ENCODE measurements around the gene TBX21. TPM values are rescaled to one million over a fixed set of nuclear protein-coding genes. Genes with fewer than 3 reads are reported as not detected.
A peak's percentile ranks its signal among the peaks of the same experiment; 100 is the strongest.

Gene TBX21, protein sequence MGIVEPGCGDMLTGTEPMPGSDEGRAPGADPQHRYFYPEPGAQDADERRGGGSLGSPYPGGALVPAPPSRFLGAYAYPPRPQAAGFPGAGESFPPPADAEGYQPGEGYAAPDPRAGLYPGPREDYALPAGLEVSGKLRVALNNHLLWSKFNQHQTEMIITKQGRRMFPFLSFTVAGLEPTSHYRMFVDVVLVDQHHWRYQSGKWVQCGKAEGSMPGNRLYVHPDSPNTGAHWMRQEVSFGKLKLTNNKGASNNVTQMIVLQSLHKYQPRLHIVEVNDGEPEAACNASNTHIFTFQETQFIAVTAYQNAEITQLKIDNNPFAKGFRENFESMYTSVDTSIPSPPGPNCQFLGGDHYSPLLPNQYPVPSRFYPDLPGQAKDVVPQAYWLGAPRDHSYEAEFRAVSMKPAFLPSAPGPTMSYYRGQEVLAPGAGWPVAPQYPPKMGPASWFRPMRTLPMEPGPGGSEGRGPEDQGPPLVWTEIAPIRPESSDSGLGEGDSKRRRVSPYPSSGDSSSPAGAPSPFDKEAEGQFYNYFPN
- 0.27 TPM for total RNA-seq

GRCh38 chr17:47733047-47733673 lies at the start of gene TBX21:
Gene TBX21 (plus strand): TSS chr17:47733236. CDS start chr17:47733455, 219 bp downstream.
- DNase-seq (ENCODE audit: low read depth in 2 of 3, low spot score in 2 of 3) = peak; percentile 75 to 92 (median 92)

GRCh38 chr17:47684025-47684424 lies 49.0 kb upstream of the TBX21 start:
- DNase-seq (ENCODE audit: low read depth in 2 of 3, low spot score in 2 of 3) = no peak

- no peak for DNase-seq (ENCODE audit: low read depth in 2 of 3, low spot score in 2 of 3)
These were observed 48.4 kb upstream of the TBX21 start for GRCh38 chr17:47684535-47685193.

GRCh38 chr17:47685556-47686275 lies 47.3 kb upstream of the TBX21 start:
- no peak for DNase-seq (ENCODE audit: low read depth in 2 of 3, low spot score in 2 of 3)

DNA sequence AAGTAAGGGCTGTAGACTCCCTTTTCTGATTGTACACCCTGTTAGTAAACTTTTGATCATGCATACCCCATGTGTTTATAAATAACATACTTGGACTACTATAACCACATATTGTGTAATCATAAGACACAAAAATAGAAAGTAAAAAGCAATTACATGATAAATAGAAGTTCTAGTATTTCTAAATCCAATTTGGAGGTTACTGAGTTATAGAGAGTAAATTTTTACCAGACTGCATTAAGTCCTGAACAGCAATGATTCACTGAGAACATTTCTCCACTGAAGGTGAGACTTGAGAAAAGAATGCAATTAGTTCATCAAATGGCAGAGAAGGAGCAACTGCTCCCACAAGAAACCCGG lies 46.8 kb upstream of the TBX21 start:
- no peak for DNase-seq (ENCODE audit: low read depth in 2 of 3, low spot score in 2 of 3)

DNA sequence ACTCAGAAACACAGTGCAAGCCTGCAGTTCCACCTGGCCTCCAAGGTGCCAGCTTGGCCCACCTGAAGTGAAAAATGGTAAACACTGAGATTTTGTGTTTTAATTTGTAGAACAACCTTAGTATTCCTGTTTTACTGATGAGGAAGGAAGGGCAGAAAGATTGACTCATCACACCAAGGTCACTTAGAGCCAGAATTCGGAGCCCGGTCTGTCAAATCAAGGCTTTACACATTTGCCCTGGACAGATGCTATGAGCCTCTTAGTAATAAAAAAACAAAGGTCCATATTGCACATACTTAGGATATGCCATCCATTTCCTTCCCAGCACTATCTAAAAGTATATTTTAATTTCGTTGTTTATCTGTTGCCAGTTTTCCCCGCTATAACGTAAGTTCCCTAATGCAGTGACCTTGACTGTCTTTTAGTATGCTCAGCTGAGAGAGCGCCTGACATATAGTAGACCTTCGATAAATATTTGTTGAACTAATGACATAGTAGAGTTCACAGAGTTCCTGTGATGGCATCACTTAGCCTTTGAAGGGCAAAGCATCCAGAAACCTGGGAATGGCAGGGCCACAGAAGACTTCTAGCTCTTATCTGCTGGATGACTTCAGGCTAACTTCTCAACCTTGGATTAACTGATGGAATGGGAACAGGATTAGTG lies 46.2 kb upstream of the TBX21 start:
- no peak for DNase-seq (ENCODE audit: low read depth in 2 of 3, low spot score in 2 of 3)

- no peak for DNase-seq (ENCODE audit: low read depth in 2 of 3, low spot score in 2 of 3)
These were observed 45.7 kb upstream of the TBX21 start for GRCh38 chr17:47687328-47687690.

DNA sequence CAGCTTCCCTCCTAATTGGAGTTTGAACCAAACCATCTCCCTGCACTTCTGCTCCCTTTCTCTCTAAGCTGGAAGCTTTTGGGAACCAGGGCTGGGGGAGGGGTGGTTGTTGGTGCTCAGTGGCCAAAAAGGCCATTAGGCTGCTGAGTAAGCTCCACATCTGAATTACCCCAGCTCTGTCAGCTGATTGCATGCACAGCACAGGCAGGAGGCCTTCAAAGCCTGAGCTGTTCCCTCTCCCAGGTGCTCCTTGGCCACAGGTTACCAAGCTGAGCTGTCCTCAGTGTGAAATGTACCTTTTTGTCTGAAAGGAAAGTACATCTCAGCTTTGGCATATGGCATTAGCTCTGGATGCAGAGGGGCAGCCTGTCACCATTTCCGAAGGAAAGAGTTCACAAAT lies 45.3 kb upstream of the TBX21 start:
- no peak for DNase-seq (ENCODE audit: low read depth in 2 of 3, low spot score in 2 of 3)

GRCh38 chr17:47690121-47690520 lies 42.9 kb upstream of the TBX21 start:
- no peak for DNase-seq (ENCODE audit: low read depth in 2 of 3, low spot score in 2 of 3)

GRCh38 chr17:47692137-47692894 lies 40.7 kb upstream of the TBX21 start:
- no peak for DNase-seq (ENCODE audit: low read depth in 2 of 3, low spot score in 2 of 3)

GRCh38 chr17:47692895-47693730 lies 39.9 kb upstream of the TBX21 start:
- DNase-seq (ENCODE audit: low read depth in 2 of 3, low spot score in 2 of 3) = peak in 1 of 3 donors; percentile 21

DNA sequence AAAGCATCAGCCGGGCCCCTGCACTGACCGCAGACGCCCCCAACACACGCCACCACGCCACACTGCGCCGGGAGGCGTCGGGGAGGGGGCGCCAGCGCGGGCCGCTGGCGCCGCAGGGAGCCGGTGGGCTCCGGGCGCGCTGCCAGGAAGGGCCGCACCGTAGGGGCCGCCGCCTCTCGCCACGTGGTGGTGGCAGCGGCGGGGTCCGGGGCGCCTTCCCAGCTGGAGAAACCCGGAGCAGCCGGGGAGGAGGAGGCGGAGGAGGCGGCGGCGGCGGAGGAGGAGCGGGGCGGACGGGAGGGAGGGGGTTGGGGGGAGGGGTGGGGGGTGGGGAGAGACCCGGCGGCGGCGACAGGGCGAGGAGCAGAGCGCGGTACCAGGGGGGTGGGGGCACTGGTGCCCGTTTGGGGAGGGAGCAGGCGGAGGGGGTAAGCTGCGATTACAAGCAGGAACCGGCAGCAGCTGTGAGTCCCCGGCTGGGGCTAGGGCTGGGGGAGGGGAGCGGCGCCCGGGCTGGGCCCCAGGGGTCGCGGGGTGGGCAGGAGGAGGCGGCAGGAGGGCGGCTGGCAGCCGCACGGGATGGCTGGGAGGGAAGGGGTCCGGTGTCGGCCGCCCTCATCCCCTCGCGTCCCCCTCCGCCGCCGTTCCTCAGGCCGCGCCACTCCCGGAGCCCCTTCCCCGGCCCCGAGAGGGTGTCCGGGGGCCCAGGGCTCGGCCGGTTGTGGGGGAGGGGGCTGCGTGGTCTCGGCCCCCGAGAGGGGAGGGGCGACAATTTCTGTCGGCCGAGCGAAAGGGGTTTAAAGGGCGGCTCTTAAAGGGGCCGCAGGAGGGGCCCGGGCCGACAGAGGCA lies 39.1 kb upstream of the TBX21 start, which contains the start of gene TBKBP1:
TSS of gene TBKBP1 (plus strand) at position 431 of the 850 bp plus-strand sequence. CDS start 1,952 bp downstream, outside the sequence.
- DNase-seq (ENCODE audit: low read depth in 2 of 3, low spot score in 2 of 3) = peak in 2 of 3 donors; percentile 80 to 82

- DNase-seq (ENCODE audit: low read depth in 2 of 3, low spot score in 2 of 3) = peak in 2 of 3 donors; percentile 62 to 64
These were observed 38.2 kb upstream of the TBX21 start for GRCh38 chr17:47694581-47695428.

DNA sequence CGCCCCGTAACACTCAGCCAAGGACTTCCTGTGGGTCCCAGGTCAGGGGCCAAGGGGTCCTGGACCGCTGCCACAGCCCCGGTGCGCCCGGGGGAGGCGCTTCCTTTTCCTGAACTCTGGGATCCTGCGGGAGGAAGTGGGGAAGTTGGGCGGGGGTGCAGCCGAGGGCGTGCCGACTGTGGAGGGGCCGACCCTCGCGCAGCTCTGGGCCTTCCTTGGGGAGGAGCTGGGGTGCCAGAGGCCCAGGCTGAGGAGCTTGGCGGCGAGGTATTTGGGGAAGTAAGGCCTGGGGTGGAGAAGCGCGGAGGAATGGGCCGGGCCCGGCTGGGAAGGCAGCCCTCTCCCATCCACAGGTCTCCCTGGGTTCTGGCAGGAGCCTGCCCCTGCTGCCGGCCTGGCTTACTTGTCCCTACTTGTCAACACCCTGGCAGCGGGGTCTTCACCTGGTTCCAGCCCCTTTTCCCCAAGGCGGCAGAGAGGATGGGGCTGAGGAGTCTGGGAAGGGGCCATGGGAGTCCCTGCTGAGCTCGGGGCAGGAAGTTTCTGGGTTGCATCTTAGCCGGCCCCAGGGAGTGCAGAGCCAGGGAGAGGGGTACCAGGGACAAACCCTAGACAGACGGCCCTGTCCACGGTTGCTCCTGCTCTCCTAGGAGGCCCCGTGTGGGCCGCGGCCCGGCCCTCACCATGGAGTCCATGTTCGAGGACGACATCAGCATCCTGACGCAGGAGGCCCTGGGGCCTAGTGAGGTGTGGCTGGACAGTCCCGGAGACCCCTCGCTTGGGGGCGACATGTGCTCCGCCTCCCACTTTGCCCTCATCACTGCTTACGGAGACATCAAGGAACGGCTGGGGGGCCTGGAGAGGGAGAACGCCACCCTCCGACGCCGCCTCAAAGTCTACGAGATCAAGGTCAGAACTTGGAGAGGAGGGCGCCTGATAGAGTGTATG lies 37.3 kb upstream of the TBX21 start:
- DNase-seq (ENCODE audit: low read depth in 2 of 3, low spot score in 2 of 3) = peak in 2 of 3 donors; percentile 38 to 53
